Fibroblast of villous mesenchyme (primary cell): ENCODE results near the gene TAAR6. TPM values are rescaled to one million over a fixed set of nuclear protein-coding genes. Genes with fewer than 3 reads are reported as not detected.
"Not testable (repeated sequence)": the region's sequence is repeated elsewhere in the genome, so short reads cannot be mapped to it uniquely, and the experiment has no call there.

Source experiments
- DNase-seq: peaks from one replicate; pipeline ENCODE4 v3.0.0-alpha.2; 2010; ENCODE audit warnings: low read depth
- H3K4me3 ChIP-seq: 2 replicates; pipeline ENCODE4 v1.5.1; 2011; ENCODE audit warnings: low read depth, mild to moderate bottlenecking, low read length
- CTCF ChIP-seq: IDR thresholded peaks from 2 replicates; pipeline ENCODE4 v1.5.1; 2012; ENCODE audit warnings: low read depth, mild to moderate bottlenecking, low read length; ENCODE audit not compliant: insufficient read depth
- total RNA-seq: library from RNA; depleted of rRNA; stranded (reverse); fragments of >200 nt; gene quantifications from 2 replicates; pipeline ENCODE4 v1.2.3, GENCODE V29; 2012

TAAR6 gene
- total RNA-seq, 1 donor: not detected

GRCh38 chr6:132552372-132552771, 17.8 kb upstream of the TAAR6 start, which contains the start of gene TAAR8:
TAAR8 (plus strand) TSS chr6:132552672; CDS start chr6:132552693, 21 bp downstream.
- no peak for TF ChIP-seq CTCF
- no peak for DNase-seq
- no peak within 1 kb of the TSS for H3K4me3 ChIP-seq

- not testable (repeated sequence) for H3K4me3 ChIP-seq, DNase-seq
Measured at GRCh38 chr6:132560087-132560486, 10.0 kb upstream of the TAAR6 start.

- no peak for TF ChIP-seq CTCF
- DNase-seq: no peak
- no peak overlapping the region for H3K4me3 ChIP-seq
Measured at GRCh38 chr6:132566404-132566803, 3.7 kb upstream of the TAAR6 start.

GRCh38 chr6:132567566-132567965, 2.6 kb upstream of the TAAR6 start:
- no peak for TF ChIP-seq CTCF

GRCh38 chr6:132568611-132569010, 1.5 kb upstream of the TAAR6 start:
- no peak overlapping the region for H3K4me3 ChIP-seq
- TF ChIP-seq CTCF: no peak
- no peak for DNase-seq

More at GRCh38 chr6:132567566-132567965, 2.6 kb upstream of the TAAR6 start:
- DNase-seq: no peak
- no peak overlapping the region for H3K4me3 ChIP-seq

- DNase-seq: no peak
- TF ChIP-seq CTCF: no peak
- no peak overlapping the region for H3K4me3 ChIP-seq
Measured at GRCh38 chr6:132569170-132569569, 952 bp upstream of the TAAR6 start.

GRCh38 chr6:132571774-132572173, 1.7 kb downstream of the TAAR6 start:
- H3K4me3 ChIP-seq: no peak overlapping the region
- TF ChIP-seq CTCF: no peak
- no peak for DNase-seq
